ENCODE results near the gene ZNF284. TPM values are rescaled to one million over a fixed set of nuclear protein-coding genes. Genes with fewer than 3 reads are reported as not detected.

Gene ZNF284
- total RNA-seq, 1 donor from 2014 or later, result 5.3 TPM

- DNase-seq (ENCODE audit: low spot score in 2 of 2, unreplicated experiment in 2 of 2), result no peak
- H3K36me3 Mint-ChIP-seq, result no peaks in the 10 kb centered on the region
- no peak overlapping the region for H3K4me3 Mint-ChIP-seq
- peaks cover 2% of the 10 kb centered on the region for H3K27me3 Mint-ChIP-seq (ENCODE audit: low read depth)
- TF ChIP-seq CTCF (IDR thresholded peaks at IDR 0.05; ENCODE audit: unreplicated experiment), result no peak
- H3K9me3 Mint-ChIP-seq, result peaks cover 69% of the 10 kb centered on the region
- no peak overlapping the region for H3K27ac Mint-ChIP-seq
- no peaks in the 10 kb centered on the region for H3K4me1 Mint-ChIP-seq
These were observed 29.8 kb upstream of the ZNF284 start for GRCh38 chr19:44042147-44042546.

DNA sequence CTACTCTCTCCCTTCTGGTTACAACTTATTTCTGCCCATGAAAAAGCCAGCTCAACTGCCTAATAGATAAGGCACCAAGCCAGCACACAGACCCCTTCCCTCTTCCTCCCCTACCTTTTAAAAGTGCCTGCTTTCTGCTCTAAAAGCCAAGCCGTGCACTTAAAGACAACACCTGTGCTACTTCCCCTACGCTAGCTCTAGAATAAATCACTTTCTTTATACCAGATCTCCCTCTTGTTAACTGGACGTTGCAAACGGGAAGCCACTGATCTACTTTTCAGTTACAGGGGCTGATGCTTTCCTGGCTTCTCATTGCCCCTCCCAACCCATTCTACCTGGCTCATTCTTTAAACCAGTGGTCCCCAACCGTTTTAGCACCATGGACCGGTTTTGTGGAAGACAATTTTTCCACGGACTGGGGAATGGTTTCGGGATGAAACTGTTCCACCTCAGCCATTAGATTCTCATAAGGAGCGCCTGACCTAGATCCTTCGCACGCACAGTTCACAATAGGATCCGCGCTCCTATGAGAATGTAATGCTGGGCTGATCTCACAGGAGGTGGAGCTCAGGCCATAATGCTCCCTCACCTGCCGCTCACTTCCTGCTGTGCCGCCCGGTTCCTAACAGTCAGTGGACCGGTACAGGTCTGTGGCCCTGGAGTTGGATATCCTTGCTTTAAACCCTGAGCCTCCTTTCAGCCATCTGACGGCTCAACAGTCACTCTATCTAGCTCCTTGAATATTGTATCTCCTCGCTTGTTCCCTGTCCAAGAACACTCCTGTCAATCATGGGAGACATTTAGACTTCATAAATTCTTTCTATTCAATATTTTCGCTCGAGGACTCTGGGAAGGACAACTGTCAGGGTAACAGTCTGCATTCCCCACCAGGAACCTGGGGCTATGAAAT lies 21.0 kb upstream of the ZNF284 start:
- Mint-ChIP-seq H3K27ac (peak overlapping the region; percentile 97), H3K4me1 (peaks cover 22% of the 10 kb centered on the region), H3K4me3 (peak overlapping the region; percentile 99), H3K27me3 (ENCODE audit: low read depth) (peaks cover 27% of the 10 kb centered on the region), H3K36me3 (peaks cover 18% of the 10 kb centered on the region), H3K9me3 (peaks cover 9% of the 10 kb centered on the region)
- no peak for TF ChIP-seq CTCF (IDR thresholded peaks at IDR 0.05; ENCODE audit: unreplicated experiment)
- no peak for DNase-seq (ENCODE audit: low spot score in 2 of 2, unreplicated experiment in 2 of 2)

DNA sequence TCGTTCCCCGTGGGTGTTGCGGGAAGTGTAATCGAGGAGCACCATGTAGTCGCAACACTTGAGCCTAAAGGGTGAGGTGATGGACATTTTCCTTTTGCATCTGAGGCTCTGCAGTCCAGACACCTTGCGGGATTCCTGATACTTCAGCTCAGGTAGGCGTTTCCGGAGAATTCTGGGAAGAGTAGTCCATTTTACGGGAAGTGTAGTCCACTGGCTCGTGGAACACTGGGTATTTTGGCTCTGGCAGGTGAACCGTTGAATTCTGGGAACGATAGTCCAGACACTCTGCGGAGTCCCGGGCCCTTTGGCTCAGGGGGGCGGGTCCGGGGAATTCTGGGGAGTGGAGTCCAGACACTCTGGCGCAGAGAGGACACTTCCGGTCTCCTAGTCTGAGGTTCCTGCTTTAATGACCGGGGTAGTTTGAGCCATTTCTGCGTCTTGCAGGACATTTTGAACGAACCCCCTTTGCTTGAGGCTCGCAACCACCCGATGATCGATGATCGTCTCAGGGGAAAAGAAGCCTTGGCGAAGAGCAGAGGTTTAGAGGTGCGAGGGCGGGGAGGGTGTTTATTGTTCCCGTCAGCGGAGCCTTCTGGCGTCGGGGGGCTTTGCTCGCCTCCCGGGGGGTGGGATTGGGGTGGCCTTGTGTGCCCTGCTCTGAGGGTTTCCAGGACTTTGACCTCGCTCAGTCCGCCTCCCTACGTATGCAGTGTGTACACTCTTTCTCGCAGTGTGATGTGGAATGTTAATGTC lies 20.1 kb upstream of the ZNF284 start, which contains the start of gene ZNF223:
Gene ZNF223, plus strand, starts transcription at position 387 of the 753 bp plus-strand sequence. CDS start 3,141 bp downstream, outside the sequence.
- TF ChIP-seq CTCF (IDR thresholded peaks at IDR 0.05; ENCODE audit: unreplicated experiment), result no peak
- Mint-ChIP-seq H3K36me3 (peaks cover 21% of the 10 kb centered on the region), H3K4me1 (peaks cover 22% of the 10 kb centered on the region), H3K27ac (peak within 1 kb of the TSS; percentile 97), H3K9me3 (peaks cover 4% of the 10 kb centered on the region), H3K27me3 (ENCODE audit: low read depth) (peaks cover 25% of the 10 kb centered on the region), H3K4me3 (peak within 1 kb of the TSS; percentile 99)
- DNase-seq (ENCODE audit: low spot score in 2 of 2, unreplicated experiment in 2 of 2), result peak; percentile 67 to 82

DNA sequence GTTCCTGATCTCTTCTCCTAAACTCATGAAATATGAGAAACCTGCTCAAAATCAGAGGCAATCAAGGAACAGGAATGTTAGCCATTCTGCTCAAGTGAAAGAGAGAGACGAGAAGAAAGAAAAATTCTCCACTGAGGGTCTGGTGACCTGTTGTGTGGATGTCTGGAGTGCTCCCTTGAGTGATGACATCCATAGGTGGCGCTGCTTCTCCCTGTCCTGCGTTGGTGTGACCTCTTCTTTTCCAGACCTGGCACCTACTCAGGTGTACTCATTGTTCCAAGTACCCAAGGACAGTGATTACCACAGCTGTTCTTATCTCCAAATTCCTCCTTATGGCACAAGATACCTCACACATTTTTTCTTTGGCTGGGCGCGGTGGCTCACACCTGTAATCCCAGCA lies 16.1 kb upstream of the ZNF284 start:
- no peak for DNase-seq (ENCODE audit: low spot score in 2 of 2, unreplicated experiment in 2 of 2)
- Mint-ChIP-seq H3K9me3 (peaks cover 4% of the 10 kb centered on the region), H3K4me3 (no peak overlapping the region), H3K4me1 (peaks cover 22% of the 10 kb centered on the region), H3K27ac (no peak overlapping the region), H3K27me3 (ENCODE audit: low read depth) (peaks cover under 1% of the 10 kb centered on the region), H3K36me3 (peaks cover 55% of the 10 kb centered on the region)
- no peak for TF ChIP-seq CTCF (IDR thresholded peaks at IDR 0.05; ENCODE audit: unreplicated experiment)

DNA sequence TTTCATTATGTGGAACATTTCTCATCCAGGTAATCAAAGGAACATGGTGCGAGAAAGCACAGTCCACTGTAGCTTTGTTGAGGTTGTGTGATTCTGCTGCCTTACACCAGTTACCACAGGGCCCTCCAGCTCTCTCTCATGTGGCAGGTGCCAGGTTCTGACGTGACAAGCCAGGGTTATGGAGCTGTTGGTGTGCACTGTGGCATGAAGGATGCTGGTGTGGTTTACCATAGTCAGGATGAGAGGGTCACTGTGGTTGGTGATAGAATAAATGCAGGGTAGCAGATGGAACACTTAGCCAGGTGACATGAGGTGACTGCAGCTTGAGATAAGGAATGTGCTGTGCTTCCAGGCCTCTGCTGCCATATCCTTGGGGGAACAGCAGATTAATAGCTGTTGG lies 12.7 kb upstream of the ZNF284 start:
- Mint-ChIP-seq H3K4me3 (no peak overlapping the region), H3K9me3 (peaks cover 5% of the 10 kb centered on the region), H3K27ac (no peak overlapping the region), H3K4me1 (no peaks in the 10 kb centered on the region), H3K36me3 (peaks cover 85% of the 10 kb centered on the region), H3K27me3 (ENCODE audit: low read depth) (no peaks in the 10 kb centered on the region)
- DNase-seq (ENCODE audit: low spot score in 2 of 2, unreplicated experiment in 2 of 2), result no peak
- TF ChIP-seq CTCF (IDR thresholded peaks at IDR 0.05; ENCODE audit: unreplicated experiment), result no peak
